H1 (cell line): ENCODE measurements around the gene PPEF2. TPM values are rescaled to one million over a fixed set of nuclear protein-coding genes. Genes with fewer than 3 reads are reported as not detected.

ENCODE experiments used
- CTCF ChIA-PET: fragments of 300-600 bp; sonication (Branson Sonifier 250); formaldehyde crosslinking; loops from one replicate; lab custom pipeline; 2021; ENCODE audit not compliant: partially characterized antibody; lab: Charles Lee
- POLR2A ChIA-PET: fragments of 300-600 bp; sonication (Branson Sonifier 250); formaldehyde crosslinking; loops from one replicate; lab custom pipeline; 2021; ENCODE audit warnings: inconsistent platforms; ENCODE audit not compliant: partially characterized antibody; lab: Charles Lee
- DNase-seq, 2 experiments: peaks; one replicate each; pipeline versions ENCODE4 v3.0.0 to v3.0.0-alpha.2; 2010 to 2022; ENCODE audit warnings: low spot score in 2 of 2, low read depth in 1 of 2, mixed read lengths in 1 of 2
- FAIRE-seq: peaks from 2 replicates; lab custom pipeline; 2011; peaks lifted over from hg19 to GRCh38; lab: Jason Lieb, UNC
- H2AFZ ChIP-seq: 2 replicates; pipeline ENCODE4 v1.8.1; 2012; ENCODE audit warnings: low read length, inconsistent platforms
- H2AK5ac ChIP-seq: 2 replicates; pipeline ENCODE4 v1.6.1; 2013; ENCODE audit warnings: low read depth, low read length
- H2BK120ac ChIP-seq: replicated peaks from 2 replicates; pipeline ENCODE3; 2013; ENCODE audit warnings: low read depth, low read length, inconsistent platforms
- H2BK12ac ChIP-seq: 2 replicates; pipeline ENCODE4 v1.6.1; 2013; ENCODE audit warnings: low read depth, low read length
- H2BK15ac ChIP-seq: 2 replicates; pipeline ENCODE4 v1.6.1; 2013; ENCODE audit warnings: low read length
- H2BK20ac ChIP-seq: 2 replicates; pipeline ENCODE4 v1.6.1; 2013; ENCODE audit warnings: low read length
- H2BK5ac ChIP-seq: 2 replicates; pipeline ENCODE4 v1.6.1; 2013; ENCODE audit warnings: low read depth, low read length
- H3K14ac ChIP-seq: 2 replicates; pipeline ENCODE4 v1.6.1; 2013; ENCODE audit warnings: inconsistent platforms; ENCODE audit not compliant: insufficient read length
- H3K18ac ChIP-seq: 2 replicates; pipeline ENCODE4 v1.6.1; 2013; ENCODE audit warnings: low read length; ENCODE audit errors: extremely low read depth
- H3K23ac ChIP-seq: 2 replicates; pipeline ENCODE4 v1.6.1; 2013; ENCODE audit warnings: inconsistent platforms; ENCODE audit not compliant: insufficient read length
- H3K23me2 ChIP-seq: 2 replicates; pipeline ENCODE4 v1.6.1; 2013; ENCODE audit warnings: low read depth, low read length
- H3K27ac ChIP-seq: 2 replicates; pipeline ENCODE4 v1.6.1; 2011; ENCODE audit warnings: low read depth, low read length, inconsistent platforms
- H3K27me3 ChIP-seq, 4 experiments: replicated peaks in 1 of 4; 1 replicate in 1 of 4; 2 replicates in 3 of 4; pipeline versions ENCODE4 v1.6.1 to v1.8.1; 2011 to 2013; ENCODE audit warnings: low read length in 3 of 4, mild to moderate bottlenecking in 3 of 4, inconsistent platforms in 2 of 4, mixed read lengths in 2 of 4, moderate library complexity in 1 of 4; ENCODE audit not compliant: control insufficient read depth in 3 of 4, insufficient read depth in 3 of 4; ENCODE audit errors: extremely low read depth in 1 of 4
- H3K36me3 ChIP-seq, 4 experiments: 2 replicates each; pipeline versions ENCODE4 v1.6.1 to v1.8.1; 2011 to 2013; ENCODE audit warnings: mild to moderate bottlenecking in 4 of 4, low read length in 3 of 4, moderate library complexity in 2 of 4, control low read depth in 1 of 4, inconsistent platforms in 1 of 4; ENCODE audit not compliant: insufficient read depth in 4 of 4, control insufficient read depth in 2 of 4
- H3K4ac ChIP-seq: replicated peaks from 2 replicates; pipeline ENCODE3; 2013; ENCODE audit warnings: low read length, low read depth, mixed read lengths, inconsistent platforms; ENCODE audit not compliant: insufficient read length
- H3K4me1 ChIP-seq, 4 experiments: replicated peaks in 1 of 4; 1 replicate in 1 of 4; 2 replicates in 3 of 4; pipeline versions ENCODE4 v1.6.1 to v1.8.1; 2011 to 2013; ENCODE audit warnings: low read length in 3 of 4, inconsistent platforms in 2 of 4, mixed read lengths in 1 of 4; ENCODE audit not compliant: insufficient read depth in 4 of 4, control insufficient read depth in 3 of 4
- H3K4me2 ChIP-seq, 2 experiments: 2 replicates each; pipeline versions ENCODE4 v1.6.1 to v1.8.1; 2011 to 2013; ENCODE audit warnings: low read depth in 2 of 2, low read length in 2 of 2, control low read depth in 1 of 2, inconsistent platforms in 1 of 2, mild to moderate bottlenecking in 1 of 2; ENCODE audit not compliant: insufficient read depth in 1 of 2
- H3K4me3 ChIP-seq, 4 experiments: fragments of 200-600, 300-600 bp in 1 of 4; sonication (generic), shearing (Covaris generic), sonication (Bioruptor Twin) in 1 of 4; 2 replicates each; pipeline versions ENCODE4 v1.5.1 to v1.8.1; 2011 to 2016; ENCODE audit warnings: low read length in 4 of 4, low read depth in 3 of 4, control low read depth in 2 of 4, inconsistent platforms in 2 of 4, mild to moderate bottlenecking in 2 of 4, mixed read lengths in 1 of 4, moderate library complexity in 1 of 4; ENCODE audit not compliant: insufficient read depth in 2 of 4; ENCODE audit errors: extremely low read depth in 1 of 4
- H3K56ac ChIP-seq: replicated peaks from 2 replicates; pipeline ENCODE3; 2013; ENCODE audit warnings: low read depth, mild to moderate bottlenecking, mixed read lengths, low read length, inconsistent platforms; ENCODE audit not compliant: insufficient read length
- H3K79me1 ChIP-seq: 2 replicates; pipeline ENCODE4 v1.6.1; 2013; ENCODE audit warnings: low read depth, low read length, control low read depth
- H3K79me2 ChIP-seq, 2 experiments: 2 replicates each; pipeline versions ENCODE4 v1.6.1 to v1.8.1; 2012 to 2013; ENCODE audit warnings: low read length in 2 of 2, mild to moderate bottlenecking in 2 of 2, inconsistent platforms in 1 of 2; ENCODE audit not compliant: insufficient read depth in 2 of 2, control insufficient read depth in 1 of 2
- H3K9ac ChIP-seq, 4 experiments: replicated peaks in 1 of 4; 1 replicate in 1 of 4; 2 replicates in 3 of 4; pipeline versions ENCODE4 v1.6.1 to v1.8.1; 2011 to 2013; ENCODE audit warnings: low read depth in 3 of 4, low read length in 3 of 4, control low read depth in 2 of 4, mild to moderate bottlenecking in 2 of 4, moderate library complexity in 2 of 4, inconsistent platforms in 1 of 4; ENCODE audit errors: extremely low read depth in 1 of 4
- H3K9me3 ChIP-seq, 2 experiments: 2 replicates each; pipeline versions ENCODE4 v1.6.1 to v1.8.1; 2012 to 2013; ENCODE audit warnings: mild to moderate bottlenecking in 2 of 2, moderate library complexity in 2 of 2, control low read depth in 1 of 2, inconsistent platforms in 1 of 2, low read depth in 1 of 2, low read length in 1 of 2, mixed read lengths in 1 of 2; ENCODE audit not compliant: insufficient read depth in 2 of 2
- H4K20me1 ChIP-seq, 2 experiments: replicated peaks in 1 of 2; 2 replicates each; pipeline versions ENCODE3 to v1.8.1; 2011 to 2013; ENCODE audit warnings: inconsistent platforms in 2 of 2, low read length in 2 of 2, mild to moderate bottlenecking in 1 of 2; ENCODE audit not compliant: insufficient read depth in 2 of 2, control insufficient read depth in 1 of 2
- H4K5ac ChIP-seq: 2 replicates; pipeline ENCODE4 v1.6.1; 2013; ENCODE audit warnings: low read length, low read depth, mixed read lengths, inconsistent platforms; ENCODE audit not compliant: insufficient read length
- H4K8ac ChIP-seq: 2 replicates; pipeline ENCODE4 v1.8.0; 2013; ENCODE audit warnings: mild to moderate bottlenecking, moderate library complexity, low read length, inconsistent platforms; ENCODE audit not compliant: insufficient read depth; ENCODE audit errors: extremely low read depth
- H4K91ac ChIP-seq: replicated peaks from 2 replicates; pipeline ENCODE3; 2013; ENCODE audit warnings: low read length, mixed read lengths, inconsistent platforms; ENCODE audit not compliant: insufficient read length
- BACH1 ChIP-seq: IDR thresholded peaks from 2 replicates; pipeline ENCODE4 v1.6.1; 2012; ENCODE audit warnings: low read length, improper control_type of control experiment
- CREB1 ChIP-seq: IDR thresholded peaks from 2 replicates; pipeline ENCODE4 v1.6.1; 2012; ENCODE audit warnings: inconsistent platforms
- PHF8 ChIP-seq: fragments of 200-600 bp; sonication (generic); conservative IDR thresholded peaks from 2 replicates; pipeline ENCODE4 v1.7.1; 2012; ENCODE audit warnings: low read depth, mild to moderate bottlenecking, inconsistent platforms, low read length, moderate library complexity
- RBBP5 ChIP-seq: IDR thresholded peaks from 2 replicates; pipeline ENCODE4 v1.7.1; 2012; ENCODE audit warnings: low read depth, mild to moderate bottlenecking, inconsistent platforms, low read length, moderate library complexity, borderline replicate concordance
- TAF7 ChIP-seq: optimal IDR thresholded peaks from 2 replicates; pipeline ENCODE3; 2011; ENCODE audit warnings: low read depth, mild to moderate bottlenecking, inconsistent platforms, low read length, moderate library complexity, borderline replicate concordance
- TBP ChIP-seq: IDR thresholded peaks from 2 replicates; pipeline ENCODE4 v1.6.1; 2011; ENCODE audit warnings: low read depth, low read length, improper control_type of control experiment
- YY1 ChIP-seq: IDR thresholded peaks from 2 replicates; pipeline ENCODE4 v1.6.1; 2011; ENCODE audit warnings: low read depth, mild to moderate bottlenecking, low read length
- WGBS, 2 experiments: shearing (Covaris generic) in 1 of 2; methylation state at CpG; one replicate each; pipeline versions ENCODE4 v1.1.6 to v1.1.7; 2013 to 2015; ENCODE audit warnings: low lambda C conversion rate in 2 of 2, mixed read lengths in 2 of 2, inconsistent platforms in 1 of 2, low coverage in 1 of 2, missing lambda C conversion rate in 1 of 2; ENCODE audit not compliant: insufficient replicate concordance in 2 of 2, insufficient coverage in 1 of 2, insufficient read length in 1 of 2; ENCODE audit errors: extremely low coverage in 1 of 2, missing lambda C conversion rate in 1 of 2; 5-methylcytosine and 5-hydroxymethylcytosine counted together
- polyA plus RNA-seq, 7 experiments: library from polyadenylated mRNA; depleted of rRNA in 3 of 7; stranded (reverse) in 5 of 7; unstranded in 2 of 7; fragments of >200 nt in 5 of 7; fragments of 200-250 nt in 2 of 7; gene quantifications; 1 replicate in 5 of 7; 2 replicates in 1 of 7; 4 replicates in 1 of 7; pipeline versions ENCODE4 v1.2.1 to v1.2.3, GENCODE V29; 2011 to 2013; ENCODE audit warnings: missing spikeins in 2 of 7, mixed read lengths in 2 of 7
- total RNA-seq: library from RNA; stranded (reverse); fragmentation: NEBNext Ultra II Directional; extraction: Animal tissue kit (Norgen Biotek cat#: 25700); gene quantifications from 2 replicates; pipeline ENCODE4 v1.2.1, GENCODE V29; 2021
- TF ChIP-seq, protein P1 (sequence below): IDR thresholded peaks from 2 replicates; pipeline ENCODE4 v1.6.1; 2011; ENCODE audit warnings: low read length, improper control_type of control experiment
- TF ChIP-seq, protein P2 (sequence below): IDR thresholded peaks from 2 replicates; pipeline ENCODE4 v1.6.1; 2012; ENCODE audit warnings: inconsistent platforms

The PPEF2 gene
- total and polyA plus RNA-seq, 2 of the 8 experiments (the other 6 are each of a cell fraction or from before 2014, with no cell fraction given): not detected

DNA sequence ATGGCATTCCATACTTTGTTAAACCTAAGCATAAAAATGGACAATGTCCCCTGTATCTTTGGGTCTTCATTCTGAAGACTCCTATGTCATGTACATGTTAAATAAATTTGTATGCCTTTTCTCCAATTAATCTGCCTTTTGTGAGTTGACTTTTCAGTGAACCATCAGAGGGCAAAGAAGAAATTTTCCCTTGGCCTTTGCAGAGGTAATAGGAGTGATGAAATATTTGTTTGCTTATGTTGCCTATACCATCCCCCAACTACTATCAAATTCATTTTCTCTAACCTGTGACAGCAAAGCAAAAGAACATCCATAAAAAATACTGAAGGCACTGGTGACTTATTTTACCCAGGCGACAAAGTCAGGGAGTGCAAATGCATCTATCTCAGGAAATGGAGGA lies 20.3 kb upstream of the PPEF2 start:
- POLR2A ChIA-PET: no interaction called here
- CTCF ChIA-PET: interaction anchor here (0.8 to 1.3 kb wide), 2 partner anchors 9 to 29 kb away, joined by 3 read pairs; no protein-coding TSS in a partner anchor
- H3K79me1 ChIP-seq: no peaks in the 10 kb centered on the region
- H2BK5ac ChIP-seq: no peak overlapping the region
- no peak overlapping the region for H3K4me2 ChIP-seq
- no peaks in the 10 kb centered on the region for H4K20me1 ChIP-seq
- no peak for DNase-seq
- no peaks in the 10 kb centered on the region for H3K9me3 ChIP-seq
- no peak overlapping the region for H3K4ac ChIP-seq
- H3K23ac ChIP-seq: no peak overlapping the region
- no peak overlapping the region for H2AK5ac ChIP-seq
- 0 out of 8 replicates have a peak, but pooled peaks cover 0 to 4% (median 0%) of the 10 kb centered on the region in 4 experiments for H3K36me3 ChIP-seq
- H2BK120ac ChIP-seq: no peak overlapping the region
- no peak overlapping the region for H3K56ac ChIP-seq
- no peak overlapping the region for H2BK12ac ChIP-seq
- no peak overlapping the region for H3K27ac ChIP-seq
- no peaks in the 10 kb centered on the region for H3K27me3 ChIP-seq
- FAIRE-seq: no peak
- H4K8ac ChIP-seq: no peak overlapping the region
- no peak overlapping the region for H3K14ac ChIP-seq
- WGBS, 2 experiments: 95% methylated on average over 1 of the region's 1 CpG; no CpG with 5 or more reads in 1 of the 2 experiments
- H3K18ac ChIP-seq: no peak overlapping the region
- H2AFZ ChIP-seq: no peak overlapping the region
- no peak overlapping the region for H4K5ac ChIP-seq
- no peak overlapping the region for H4K91ac ChIP-seq
- H2BK15ac ChIP-seq: no peak overlapping the region
- H3K79me2 ChIP-seq: no peaks in the 10 kb centered on the region
- H3K4me1 ChIP-seq: peaks cover 0 to 5% (median under 1%) of the 10 kb centered on the region in 4 experiments; a peak in 3 of 7 replicates
- no peak overlapping the region for H3K4me3 ChIP-seq
- H2BK20ac ChIP-seq: no peak overlapping the region
- no peak overlapping the region for H3K9ac ChIP-seq
- no peaks in the 10 kb centered on the region for H3K23me2 ChIP-seq
- TF ChIP-seq YY1 (no peak), CREB1 (no peak), TAF7 (no peak), BACH1 (no peak), RBBP5 (no peak), TBP (no peak), PHF8 (no peak)
- TF ChIP-seq, protein P1, sequence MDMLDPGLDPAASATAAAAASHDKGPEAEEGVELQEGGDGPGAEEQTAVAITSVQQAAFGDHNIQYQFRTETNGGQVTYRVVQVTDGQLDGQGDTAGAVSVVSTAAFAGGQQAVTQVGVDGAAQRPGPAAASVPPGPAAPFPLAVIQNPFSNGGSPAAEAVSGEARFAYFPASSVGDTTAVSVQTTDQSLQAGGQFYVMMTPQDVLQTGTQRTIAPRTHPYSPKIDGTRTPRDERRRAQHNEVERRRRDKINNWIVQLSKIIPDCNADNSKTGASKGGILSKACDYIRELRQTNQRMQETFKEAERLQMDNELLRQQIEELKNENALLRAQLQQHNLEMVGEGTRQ: no peak
- TF ChIP-seq, protein P2, sequence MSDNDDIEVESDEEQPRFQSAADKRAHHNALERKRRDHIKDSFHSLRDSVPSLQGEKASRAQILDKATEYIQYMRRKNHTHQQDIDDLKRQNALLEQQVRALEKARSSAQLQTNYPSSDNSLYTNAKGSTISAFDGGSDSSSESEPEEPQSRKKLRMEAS: no peak
